MV-4-11 (cell line): ENCODE data around the gene DCP2.
A peak's percentile ranks its signal among the peaks of the same experiment; 100 is the strongest.

Source experiments
- DNase-seq: peaks from one replicate; lab custom pipeline; 2025; lab: John Stamatoyannopoulos, UW

Gene DCP2

GRCh38 chr5:113047733-113048652, 71.4 kb downstream of the DCP2 start:
- peak; percentile 72 for DNase-seq

GRCh38 chr5:113048931-113049330, 72.3 kb downstream of the DCP2 start:
- DNase-seq, result no peak

DNA sequence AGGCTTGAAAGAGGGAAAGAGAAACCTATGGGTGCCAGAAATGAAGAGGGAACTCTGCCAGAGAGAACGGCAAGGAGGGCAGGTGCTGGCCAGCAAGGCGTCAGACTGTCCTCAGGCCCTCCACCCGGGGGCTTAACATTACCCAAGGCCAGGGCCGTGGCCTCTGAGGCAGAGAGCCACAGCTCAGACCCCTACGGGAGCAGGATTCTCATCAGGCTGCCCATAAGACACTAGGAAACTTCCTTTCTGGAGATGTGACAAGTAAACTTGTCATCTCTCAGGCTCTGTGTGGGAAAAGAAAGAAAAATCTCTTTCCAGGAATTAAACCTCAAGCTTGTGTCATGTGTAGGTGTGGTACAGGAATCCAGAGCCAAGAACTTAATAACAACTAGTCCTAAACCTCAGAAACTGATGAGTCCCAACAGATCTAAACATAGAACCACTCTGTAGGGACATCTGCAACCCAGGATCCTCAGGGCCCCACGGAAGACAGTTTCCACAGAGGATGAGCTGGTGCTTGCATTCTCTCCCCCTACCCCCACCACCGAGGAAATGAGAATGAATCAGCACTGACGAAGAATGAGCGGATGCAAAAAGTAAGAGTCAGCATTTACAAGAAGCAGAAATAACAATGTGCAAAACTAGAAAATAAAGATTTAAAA, 74.3 kb downstream of the DCP2 start:
- peak; percentile 31 for DNase-seq

- DNase-seq, result no peak
Measured at GRCh38 chr5:113052041-113052795, 75.6 kb downstream of the DCP2 start.

GRCh38 chr5:113053511-113053995, 77.0 kb downstream of the DCP2 start:
- peak; percentile 53 for DNase-seq

- DNase-seq, result no peak
Measured at GRCh38 chr5:113054899-113055298, 78.3 kb downstream of the DCP2 start.

- peak; percentile 87 for DNase-seq
Measured at GRCh38 chr5:113056988-113057387, 80.4 kb downstream of the DCP2 start.

- no peak for DNase-seq
Measured at GRCh38 chr5:113057557-113057984, 81.0 kb downstream of the DCP2 start.

GRCh38 chr5:113058269-113058668, 81.7 kb downstream of the DCP2 start:
- no peak for DNase-seq

- DNase-seq, result no peak
Measured at GRCh38 chr5:113058706-113059226, 82.2 kb downstream of the DCP2 start.

GRCh38 chr5:113059232-113060040, 82.8 kb downstream of the DCP2 start:
- no peak for DNase-seq

GRCh38 chr5:113060408-113061025, 83.9 kb downstream of the DCP2 start:
- no peak for DNase-seq

DNA sequence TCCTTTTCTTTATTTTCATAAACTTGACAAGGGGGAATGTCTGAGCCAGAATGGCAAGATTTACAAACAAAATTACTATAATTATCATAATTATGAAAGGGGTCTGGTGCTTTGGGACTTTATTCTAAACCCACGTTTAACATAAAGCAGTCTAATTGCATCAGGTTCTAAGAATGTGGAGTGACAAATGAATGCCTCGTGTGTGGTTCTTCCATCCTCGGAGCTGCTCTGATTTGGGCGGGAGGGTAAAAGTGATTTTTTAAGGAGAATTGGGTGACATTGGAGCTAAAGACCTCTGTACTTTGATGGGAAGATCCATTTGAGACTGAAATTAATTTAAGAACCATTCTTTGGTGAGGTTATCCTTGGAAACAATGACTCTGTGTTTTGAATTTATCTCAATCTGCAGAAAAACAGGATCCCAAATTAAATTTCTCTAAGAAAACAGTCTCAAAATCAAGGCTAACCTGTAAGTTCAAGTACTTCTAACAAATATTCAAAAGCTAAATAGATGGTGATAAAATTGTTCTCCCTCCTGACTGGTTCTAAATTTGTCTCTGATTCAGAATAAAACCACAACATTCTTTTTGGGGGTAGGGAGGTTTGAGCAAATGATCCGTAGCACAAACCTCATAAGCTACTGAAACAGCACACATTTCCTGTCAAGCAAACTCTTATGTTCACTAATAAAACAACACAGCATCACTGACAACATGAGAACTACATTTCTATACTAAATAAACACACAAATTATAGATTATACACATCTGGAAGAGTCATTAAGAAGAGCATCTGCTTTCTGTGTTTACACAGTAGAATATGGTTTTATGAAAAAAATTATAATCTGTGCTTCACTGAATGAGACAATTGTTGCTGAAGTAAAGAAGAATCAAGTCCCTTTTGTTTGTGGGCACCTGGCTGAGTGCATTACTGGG, 85.5 kb downstream of the DCP2 start:
- no peak for DNase-seq

- no peak for DNase-seq
Measured at GRCh38 chr5:113062869-113063508, 86.4 kb downstream of the DCP2 start.

GRCh38 chr5:113063927-113064326, 87.3 kb downstream of the DCP2 start:
- no peak for DNase-seq

DNA sequence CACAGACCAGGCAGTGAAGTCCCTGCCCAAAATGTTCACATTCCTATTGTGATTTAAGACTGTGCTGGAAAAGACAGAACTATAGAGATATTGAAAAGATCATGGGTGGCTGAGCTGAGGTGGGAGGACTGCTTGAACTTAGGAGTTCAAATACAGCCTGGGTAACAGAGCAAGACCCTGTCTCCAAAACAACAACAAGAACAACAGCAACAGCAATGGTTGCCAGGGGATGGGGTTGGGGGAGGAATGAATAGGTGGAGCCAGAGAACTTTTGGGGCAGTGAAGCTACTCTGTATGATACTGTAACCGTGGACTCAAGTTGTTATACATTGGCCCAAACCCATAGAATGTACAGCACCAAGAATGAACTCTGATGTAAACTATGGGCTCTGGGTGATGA, 88.2 kb downstream of the DCP2 start:
- no peak for DNase-seq

GRCh38 chr5:113065626-113066025, 89.0 kb downstream of the DCP2 start:
- no peak for DNase-seq

- DNase-seq, result no peak
Measured at GRCh38 chr5:113067635-113068344, 91.2 kb downstream of the DCP2 start.
